ENCODE measurements around the gene CRTAC1.

Gene CRTAC1

GRCh38 chr10:97922022-97922758, 108.2 kb downstream of the CRTAC1 start:
- no peak for DNase-seq

DNA sequence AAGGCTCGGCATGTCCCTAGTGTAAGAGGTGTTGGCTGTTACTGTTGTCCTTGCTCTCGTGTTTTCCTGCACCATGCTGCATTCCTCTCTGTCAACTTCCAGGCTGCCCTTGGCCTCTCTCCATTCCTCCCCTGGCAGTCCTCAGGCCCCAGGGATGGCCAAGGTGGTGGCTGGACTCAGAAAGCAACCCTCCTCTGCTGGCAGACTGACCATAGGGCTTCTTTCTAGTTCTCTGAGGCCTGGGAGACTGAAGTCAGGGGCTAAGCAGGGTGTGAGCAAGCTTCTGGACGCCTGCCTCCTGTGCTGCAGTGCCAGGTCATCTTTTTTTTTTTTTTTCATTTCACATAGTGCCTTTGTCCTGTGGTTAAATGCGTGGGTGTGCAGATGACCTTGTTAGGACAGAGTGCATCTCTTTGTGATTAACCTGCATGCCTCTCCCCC, 108.8 kb downstream of the CRTAC1 start:
- no peak for DNase-seq

GRCh38 chr10:97920865-97921264, 109.6 kb downstream of the CRTAC1 start:
- DNase-seq = no peak

GRCh38 chr10:97919012-97919411, 111.4 kb downstream of the CRTAC1 start:
- no peak for DNase-seq

DNA sequence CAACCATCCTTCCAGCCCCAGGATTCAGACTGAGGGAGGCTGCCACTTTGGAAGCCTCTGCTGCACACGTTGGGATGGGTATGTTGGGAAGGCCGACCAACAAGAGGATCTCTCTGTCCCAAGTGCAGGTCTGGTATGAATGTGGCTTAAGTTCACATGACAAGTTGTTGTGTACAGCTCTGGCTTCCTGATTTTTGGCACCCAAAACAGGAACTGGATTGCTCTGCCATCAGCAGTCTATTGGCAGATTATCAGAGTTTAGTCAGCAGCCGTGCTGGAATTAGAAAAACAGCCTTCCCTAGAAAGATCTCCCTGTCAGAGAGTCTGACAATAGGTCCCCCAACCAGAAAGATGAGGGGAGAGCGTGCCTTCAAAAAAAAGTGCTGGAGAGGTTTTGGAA, 113.8 kb downstream of the CRTAC1 start:
- DNase-seq = no peak

DNA sequence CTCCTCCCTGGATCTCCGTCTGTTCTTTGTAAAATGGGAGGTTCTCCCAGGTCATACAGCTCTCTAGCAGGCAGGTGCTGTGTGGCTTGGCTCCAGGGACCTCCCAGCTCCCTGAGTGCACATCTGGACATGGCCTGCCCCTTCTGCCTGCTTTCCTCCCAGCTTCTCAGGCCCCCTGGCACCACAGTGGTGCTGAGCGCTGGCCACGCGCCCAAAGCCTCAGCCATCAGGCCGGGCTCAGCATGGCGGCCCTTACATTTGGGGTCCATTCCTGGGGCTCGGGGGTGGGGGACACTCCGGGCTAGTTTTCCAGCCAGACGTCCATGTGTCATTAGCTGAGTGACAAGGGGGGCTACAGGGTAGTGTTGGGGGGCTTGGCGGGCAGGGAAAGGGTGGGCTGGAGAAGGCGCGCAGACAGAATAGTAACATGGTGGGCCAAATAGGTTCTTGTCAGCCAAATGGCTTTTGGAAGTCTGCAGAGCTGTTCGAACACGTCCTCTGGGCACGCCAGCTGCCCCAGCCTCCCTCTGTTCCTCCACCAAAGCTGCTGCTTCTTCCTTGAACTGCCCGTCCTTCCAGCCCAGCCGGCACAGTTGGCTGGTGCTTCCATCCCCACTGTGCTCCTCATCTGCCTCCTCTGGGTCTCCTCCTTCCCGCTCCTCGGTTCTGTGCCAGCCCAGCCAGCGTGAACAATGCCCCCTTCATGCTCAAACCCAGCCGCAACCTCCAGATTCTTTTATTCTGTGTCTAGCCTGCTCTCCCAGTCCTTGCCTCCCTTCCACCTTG, 114.9 kb downstream of the CRTAC1 start:
- no peak for DNase-seq

GRCh38 chr10:97914837-97915211, 115.6 kb downstream of the CRTAC1 start:
- peak; percentile 31 to 54 for DNase-seq

GRCh38 chr10:97914171-97914836, 116.1 kb downstream of the CRTAC1 start:
- no peak for DNase-seq

DNA sequence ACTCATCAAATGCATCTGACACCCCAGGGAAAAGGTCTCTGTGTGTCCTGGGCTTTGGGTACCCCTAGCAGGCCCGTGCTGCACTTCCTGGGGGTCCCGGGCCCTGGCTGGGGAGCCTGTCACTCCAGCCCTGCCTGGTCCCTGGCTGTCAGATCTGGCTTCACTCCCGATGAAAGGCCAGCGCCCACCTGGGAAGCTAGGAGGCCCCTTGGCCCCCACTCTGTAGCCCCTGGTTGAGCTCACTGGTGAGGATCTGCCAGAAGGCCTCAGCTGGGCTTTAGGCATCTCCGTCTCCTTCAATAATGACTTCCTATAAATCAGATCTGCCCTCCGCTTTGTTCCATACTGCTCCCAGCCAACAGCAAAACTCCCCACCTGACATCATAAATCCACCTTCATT, 116.8 kb downstream of the CRTAC1 start:
- DNase-seq = no peak

- no peak for DNase-seq
Measured at GRCh38 chr10:97913193-97913592, 117.2 kb downstream of the CRTAC1 start.

DNA sequence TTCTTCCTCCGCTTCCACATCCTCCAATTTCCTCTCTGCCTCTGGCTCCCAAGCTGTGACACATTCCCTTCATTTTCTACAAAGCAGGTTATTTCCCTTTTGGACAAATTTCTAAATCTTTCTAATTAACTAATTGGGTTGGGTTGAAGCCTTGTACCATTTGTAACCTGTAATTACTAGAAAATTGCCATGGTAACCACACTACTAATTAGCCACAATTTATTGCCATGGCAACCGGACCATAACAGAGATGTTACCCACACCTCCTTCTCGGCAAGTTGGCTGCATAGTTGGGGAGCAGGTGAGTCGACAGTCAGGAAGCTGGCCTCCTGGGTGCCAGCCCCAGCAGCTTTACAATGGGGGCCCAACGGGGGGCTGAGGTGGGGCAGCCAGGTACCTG, 119.2 kb downstream of the CRTAC1 start:
- no peak for DNase-seq

DNA sequence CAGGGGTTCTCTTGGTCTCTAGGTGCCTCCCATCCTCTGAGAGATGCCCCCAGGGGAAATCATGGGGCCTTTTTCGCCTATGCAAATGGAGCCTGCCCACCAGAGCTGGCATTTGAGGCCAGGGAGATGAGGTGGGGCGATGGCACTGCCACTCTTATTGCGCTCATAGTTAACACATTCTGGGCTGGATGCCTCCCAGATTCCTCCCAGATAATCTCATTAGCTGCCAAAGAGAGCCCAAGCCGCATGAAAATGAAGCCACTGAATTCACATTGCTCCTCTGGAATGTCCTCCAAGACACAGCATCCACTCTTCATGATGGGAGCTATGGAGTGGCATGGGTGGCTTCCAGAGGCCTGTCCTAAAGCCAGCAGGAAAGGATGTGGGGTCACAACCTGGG, 119.8 kb downstream of the CRTAC1 start:
- no peak for DNase-seq

DNA sequence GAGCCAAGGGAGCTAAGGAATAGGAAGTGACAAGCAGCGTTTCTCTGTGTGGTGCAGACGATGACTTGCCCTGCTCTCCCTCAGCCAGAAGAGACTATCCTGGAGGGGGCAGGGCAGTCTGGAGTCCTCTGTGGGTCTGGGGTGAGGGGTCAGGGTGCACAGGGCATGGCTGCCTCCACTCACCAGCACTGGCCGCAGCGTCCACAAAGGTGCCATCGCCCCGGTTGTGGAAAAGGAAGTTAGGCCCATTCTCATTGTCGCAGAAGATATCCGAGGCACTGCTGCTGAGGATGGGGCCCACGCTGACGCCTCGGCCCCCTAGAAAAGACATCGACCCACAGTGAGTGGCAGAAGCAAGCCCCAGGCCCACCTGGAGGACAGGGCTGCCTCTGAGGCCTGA, 122.6 kb downstream of the CRTAC1 start:
- no peak for DNase-seq

GRCh38 chr10:97907211-97907610, 123.2 kb downstream of the CRTAC1 start:
- no peak for DNase-seq

DNA sequence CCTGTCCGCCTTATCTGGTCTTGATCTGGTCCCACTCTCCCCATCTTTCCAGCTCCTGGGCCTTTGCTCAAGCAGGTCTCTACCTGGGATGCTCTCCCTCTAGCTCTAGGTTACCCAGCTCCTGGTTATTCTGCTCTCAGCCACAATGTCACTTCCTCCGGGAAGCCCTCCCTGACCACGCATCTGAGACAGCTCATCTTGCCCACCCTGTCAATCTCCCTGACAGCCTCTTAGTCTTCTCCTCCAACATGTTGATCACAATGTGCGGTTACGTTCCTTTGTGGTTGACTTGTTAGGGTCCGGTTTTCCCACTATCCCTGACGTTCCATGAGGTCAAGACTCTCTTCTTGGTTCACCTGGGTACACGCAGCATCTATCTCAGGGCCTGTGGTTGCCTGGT, 125.1 kb downstream of the CRTAC1 start:
- no peak for DNase-seq

DNA sequence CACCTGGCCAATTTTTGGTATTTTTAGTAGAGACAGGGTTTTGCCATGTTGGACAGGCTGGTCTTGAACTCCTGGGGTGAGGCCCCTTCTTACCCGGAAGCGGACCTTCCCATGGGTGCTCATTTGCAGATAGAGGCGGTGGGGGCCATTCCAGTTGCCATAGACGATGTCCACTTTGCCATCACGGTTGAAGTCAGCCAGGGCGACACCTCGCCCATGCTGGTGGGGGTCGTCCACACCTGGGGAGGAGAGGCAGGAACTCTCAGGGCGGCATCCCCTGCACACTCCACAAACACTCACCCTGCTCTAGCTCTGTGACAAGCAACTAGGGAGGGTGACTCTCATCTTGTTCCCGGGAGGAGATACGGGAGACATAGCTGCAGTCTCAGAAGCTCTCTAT, 125.8 kb downstream of the CRTAC1 start:
- no peak for DNase-seq

DNA sequence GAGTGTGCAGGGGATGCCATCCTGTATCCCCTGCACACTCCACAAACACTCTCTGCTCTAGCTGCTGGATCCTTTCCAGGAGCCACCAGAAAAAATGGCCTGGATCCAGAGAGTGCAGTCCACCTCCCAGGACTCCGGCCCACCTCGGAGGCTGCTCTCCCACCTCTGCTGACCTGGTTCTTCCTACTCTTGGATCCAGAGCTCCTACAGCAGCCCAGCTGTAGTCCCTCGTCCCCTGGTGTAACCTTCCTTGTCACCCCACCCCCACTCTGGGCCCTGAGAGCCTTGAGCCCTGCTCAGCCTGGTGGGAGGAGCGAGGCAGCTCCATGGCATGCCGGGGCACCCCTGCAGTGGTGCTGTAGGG, 126.4 kb downstream of the CRTAC1 start:
- DNase-seq = no peak

GRCh38 chr10:97903128-97904017, 127.0 kb downstream of the CRTAC1 start:
- no peak for DNase-seq

- no peak for DNase-seq
Measured at GRCh38 chr10:97901381-97901780, 129.0 kb downstream of the CRTAC1 start.

- DNase-seq = no peak
Measured at GRCh38 chr10:97898429-97898828, 132.0 kb downstream of the CRTAC1 start.

DNA sequence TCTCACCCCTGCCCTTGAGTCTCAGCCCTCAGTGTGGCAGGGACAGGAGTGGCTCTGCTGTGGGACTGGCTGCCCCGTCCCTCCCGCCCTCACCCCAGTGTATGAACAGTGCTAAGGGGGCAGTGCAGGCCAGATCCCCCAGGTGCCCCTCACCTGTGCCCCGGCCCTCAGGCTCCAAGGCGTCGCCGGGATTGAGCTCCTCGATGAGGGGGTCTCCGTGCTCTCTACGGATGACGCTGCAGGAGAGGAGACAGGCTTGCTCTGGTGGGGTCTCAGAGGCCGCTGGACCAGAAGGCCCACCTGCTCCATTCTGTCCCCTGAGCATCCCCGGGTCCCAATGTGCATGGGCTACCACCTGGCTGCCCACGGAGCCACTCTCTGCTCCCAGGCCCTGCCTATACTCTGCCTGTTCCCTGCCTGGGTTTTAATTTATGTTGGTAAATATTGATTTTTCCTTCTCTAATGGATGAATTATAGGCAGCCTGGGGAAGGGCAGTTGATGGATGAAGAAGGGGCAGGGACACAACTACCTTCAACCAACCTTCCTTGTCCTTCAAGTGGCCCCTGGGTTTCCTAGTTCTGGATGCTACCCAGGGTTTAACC, 133.6 kb downstream of the CRTAC1 start:
- DNase-seq = no peak

- no peak for DNase-seq
Measured at GRCh38 chr10:97895915-97896314, 134.5 kb downstream of the CRTAC1 start.

DNA sequence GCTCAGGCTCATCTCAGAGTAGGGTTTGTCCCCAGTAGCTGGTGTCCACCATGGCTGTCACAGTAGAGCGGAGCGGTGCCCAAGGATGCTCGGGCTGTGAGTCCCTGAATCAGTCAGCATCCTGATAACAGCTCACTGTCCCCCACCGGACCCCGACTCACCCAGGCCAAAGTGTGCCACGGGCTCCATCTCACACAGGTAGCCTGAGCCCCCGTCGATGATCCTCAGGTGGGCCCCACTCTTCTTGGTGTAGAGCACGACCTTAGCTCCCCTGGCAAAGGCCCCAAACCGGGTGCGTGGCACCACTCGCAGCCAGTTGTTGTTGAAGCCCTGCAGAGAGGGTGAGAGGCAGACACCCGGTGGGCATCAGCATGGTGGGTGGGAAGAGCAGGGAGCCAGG, 135.3 kb downstream of the CRTAC1 start:
- no peak for DNase-seq

Measured in NCI-H187 (cell line).